Testis (tissue), 3 donors: ENCODE results near the gene INPP4A. TPM values are rescaled to one million over a fixed set of nuclear protein-coding genes. Genes with fewer than 3 reads are reported as not detected.

ENCODE experiments used
- DNase-seq: peaks from one replicate; pipeline ENCODE4 v3.0.0-alpha.2; 2019
- H3K27ac ChIP-seq, 2 donors: fragments of 200-600 bp; sonication (generic); one replicate each; pipeline ENCODE4 v1.5.1; 2019
- H3K27me3 ChIP-seq: fragments of 200-600 bp; sonication (generic); one replicate; pipeline ENCODE4 v1.5.1; 2019
- H3K36me3 ChIP-seq: fragments of 200-600 bp; sonication (generic); one replicate; pipeline ENCODE4 v1.5.1; 2017; ENCODE audit warnings: low read depth; ENCODE audit errors: missing control alignments
- H3K4me1 ChIP-seq: fragments of 200-600 bp; sonication (generic); one replicate; pipeline ENCODE4 v1.5.1; 2019
- H3K4me3 ChIP-seq, 2 donors: fragments of 200-600 bp; sonication (generic); one replicate each; pipeline ENCODE4 v1.5.1; 2017 to 2019
- H3K9me3 ChIP-seq: fragments of 200-600 bp; sonication (generic); one replicate; pipeline ENCODE4 v1.5.1; 2017
- CTCF ChIP-seq, 3 experiments: fragments of 450-650 bp in 2 of 3; fragments of 200-600 bp in 1 of 3; sonication (generic) in 1 of 3; IDR thresholded peaks; one replicate each; pipeline ENCODE4 v1.5.1; 2016 to 2019; ENCODE audit warnings: antibody characterized with exemption in 3 of 3, mild to moderate bottlenecking in 2 of 3, moderate library complexity in 1 of 3
- POLR2A ChIP-seq: fragments of 450-650 bp; IDR thresholded peaks from one replicate; pipeline ENCODE4 v1.6.1; 2017; ENCODE audit warnings: antibody characterized with exemption, mild to moderate bottlenecking, moderate library complexity
- WGBS, 2 donors: methylation state at CpG; one replicate each; pipeline ENCODE4 v1.1.5; 2018; 5-methylcytosine and 5-hydroxymethylcytosine counted together
- intact Hi-C: fragments of 100-400 bp; cut with DNase I; formaldehyde crosslinking; loops from one replicate; pipeline ENCODE4 v1.15.1; 2023; ENCODE audit warnings: low total_unique reads
- polyA plus RNA-seq: library from polyadenylated mRNA; stranded (reverse); fragments of 350-450 nt; fragmentation: Illumina TruSeq; extraction: RNeasy Lipid Tissue Mini Kit (QIAGEN cat#74804); gene quantifications from one replicate; pipeline ENCODE4 v1.2.3, GENCODE V29; 2014; ENCODE audit warnings: low read depth, low replicate concordance; ENCODE audit not compliant: insufficient read depth
- total RNA-seq, 2 donors: library from RNA; depleted of rRNA; stranded (reverse); fragments of >200 nt; gene quantifications; one replicate each; pipeline ENCODE4 v1.2.3, GENCODE V29; 2016

INPP4A gene
- total and polyA plus RNA-seq, 3 donors from 2014 or later = 13.3 to 42.9 (median 35.6) TPM

GRCh38 chr2:98541489-98541888 is 96.8 kb downstream of the INPP4A start:
- intact Hi-C loops = no loop called here
- Histone ChIP-seq H3K4me1 (no peaks in the 10 kb centered on the region), H3K27ac (no peak overlapping the region), H3K36me3 (no peaks in the 10 kb centered on the region), H3K27me3 (no peaks in the 10 kb centered on the region), H3K4me3 (no peak overlapping the region), H3K9me3 (no peaks in the 10 kb centered on the region)
- TF ChIP-seq POLR2A (no peak), CTCF (IDR thresholded peaks at IDR 0.05) (no peak)
- DNase-seq = no peak

- no peaks in the 10 kb centered on the region for H3K27me3 ChIP-seq
- 60 to 64% methylated on average over 9 of the region's 9 CpGs for WGBS, 2 donors
- no peaks in the 10 kb centered on the region for H3K9me3 ChIP-seq
- intact Hi-C loops = no loop called here
- H3K4me1 ChIP-seq = no peaks in the 10 kb centered on the region
- TF ChIP-seq CTCF (IDR thresholded peaks at IDR 0.05) (no peak), POLR2A (no peak)
- no peak for DNase-seq
- H3K36me3 ChIP-seq = no peaks in the 10 kb centered on the region
- H3K4me3 ChIP-seq = no peak overlapping the region
- H3K27ac ChIP-seq = no peak overlapping the region
Measured at GRCh38 chr2:98541906-98542305, 97.2 kb downstream of the INPP4A start.

GRCh38 chr2:98543214-98543613 is 98.6 kb downstream of the INPP4A start:
- Histone ChIP-seq H3K27me3 (no peaks in the 10 kb centered on the region), H3K27ac (no peak overlapping the region), H3K4me3 (no peak overlapping the region), H3K4me1 (no peaks in the 10 kb centered on the region), H3K36me3 (no peaks in the 10 kb centered on the region), H3K9me3 (no peaks in the 10 kb centered on the region)
- DNase-seq = no peak
- WGBS, 2 donors = 93 to 95% methylated on average over 8 to 11 of the region's 11 CpGs
- TF ChIP-seq POLR2A (no peak), CTCF (IDR thresholded peaks at IDR 0.05) (no peak)
- intact Hi-C loops = no loop called here

- no peak for DNase-seq
- Histone ChIP-seq H3K27ac (no peak overlapping the region), H3K9me3 (no peaks in the 10 kb centered on the region), H3K4me1 (no peaks in the 10 kb centered on the region), H3K36me3 (no peaks in the 10 kb centered on the region), H3K4me3 (no peak overlapping the region), H3K27me3 (no peaks in the 10 kb centered on the region)
- TF ChIP-seq POLR2A (no peak), CTCF (IDR thresholded peaks at IDR 0.05) (no peak)
- WGBS, 2 donors = 85 to 92% methylated on average over 6 of the region's 6 CpGs
- intact Hi-C loops = no loop called here
Measured at GRCh38 chr2:98543842-98544241, 99.2 kb downstream of the INPP4A start.

- no peak for DNase-seq
- no peaks in the 10 kb centered on the region for H3K9me3 ChIP-seq
- H3K4me1 ChIP-seq = no peaks in the 10 kb centered on the region
- H3K36me3 ChIP-seq = no peaks in the 10 kb centered on the region
- no peak overlapping the region for H3K27ac ChIP-seq
- intact Hi-C loops = no loop called here
- 91 to 93% methylated on average over 3 to 7 of the region's 7 CpGs for WGBS, 2 donors
- no peak for TF ChIP-seq POLR2A
- no peak for TF ChIP-seq CTCF (IDR thresholded peaks at IDR 0.05)
- no peak overlapping the region for H3K4me3 ChIP-seq
- no peaks in the 10 kb centered on the region for H3K27me3 ChIP-seq
Measured at GRCh38 chr2:98545591-98545990, 100.9 kb downstream of the INPP4A start.
